Measurements from ENCODE around the gene HTR5A.

Gene HTR5A

GRCh38 chr7:155059703-155060102 is 10.4 kb upstream of the HTR5A start:
- DNase-seq (ENCODE audit: low spot score): no peak
- TF ChIP-seq, protein P1, sequence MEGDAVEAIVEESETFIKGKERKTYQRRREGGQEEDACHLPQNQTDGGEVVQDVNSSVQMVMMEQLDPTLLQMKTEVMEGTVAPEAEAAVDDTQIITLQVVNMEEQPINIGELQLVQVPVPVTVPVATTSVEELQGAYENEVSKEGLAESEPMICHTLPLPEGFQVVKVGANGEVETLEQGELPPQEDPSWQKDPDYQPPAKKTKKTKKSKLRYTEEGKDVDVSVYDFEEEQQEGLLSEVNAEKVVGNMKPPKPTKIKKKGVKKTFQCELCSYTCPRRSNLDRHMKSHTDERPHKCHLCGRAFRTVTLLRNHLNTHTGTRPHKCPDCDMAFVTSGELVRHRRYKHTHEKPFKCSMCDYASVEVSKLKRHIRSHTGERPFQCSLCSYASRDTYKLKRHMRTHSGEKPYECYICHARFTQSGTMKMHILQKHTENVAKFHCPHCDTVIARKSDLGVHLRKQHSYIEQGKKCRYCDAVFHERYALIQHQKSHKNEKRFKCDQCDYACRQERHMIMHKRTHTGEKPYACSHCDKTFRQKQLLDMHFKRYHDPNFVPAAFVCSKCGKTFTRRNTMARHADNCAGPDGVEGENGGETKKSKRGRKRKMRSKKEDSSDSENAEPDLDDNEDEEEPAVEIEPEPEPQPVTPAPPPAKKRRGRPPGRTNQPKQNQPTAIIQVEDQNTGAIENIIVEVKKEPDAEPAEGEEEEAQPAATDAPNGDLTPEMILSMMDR (IDR thresholded peaks at IDR 0.05; ENCODE audit: extremely low read depth, insufficient read depth, missing control alignments): no peak
- in situ Hi-C loops (cut with MboI; ENCODE audit: low pct_unique_long_range_greater_than_20kb, low sequenced_read_pairs, unreplicated experiment): no loop called here

GRCh38 chr7:155062411-155062810 is 7.7 kb upstream of the HTR5A start:
- in situ Hi-C loops (cut with MboI; ENCODE audit: low pct_unique_long_range_greater_than_20kb, low sequenced_read_pairs, unreplicated experiment): no loop called here
- TF ChIP-seq, protein P1 (IDR thresholded peaks at IDR 0.05; ENCODE audit: extremely low read depth, insufficient read depth, missing control alignments): no peak
- DNase-seq (ENCODE audit: low spot score): no peak

DNA sequence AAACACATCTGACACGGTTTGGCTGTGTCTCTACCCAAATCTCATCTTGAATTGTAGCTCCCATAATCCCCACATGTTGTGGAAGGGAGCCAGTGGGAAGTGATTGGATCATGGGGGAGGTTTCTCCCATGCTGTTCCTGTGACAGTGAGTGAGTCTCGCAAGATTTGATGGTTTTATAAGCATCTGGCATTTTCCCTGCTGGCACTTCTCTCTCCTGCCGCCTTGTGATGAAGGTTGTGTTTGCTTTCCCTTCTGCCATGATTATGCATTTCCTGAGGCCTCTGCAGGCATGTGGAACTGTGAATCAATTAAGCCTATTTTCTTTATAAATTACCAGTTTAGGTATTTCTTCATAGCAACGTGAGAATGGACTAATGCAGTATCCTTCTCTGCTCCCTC is 5.9 kb upstream of the HTR5A start:
- TF ChIP-seq, protein P1 (IDR thresholded peaks at IDR 0.05; ENCODE audit: extremely low read depth, insufficient read depth, missing control alignments): no peak
- no peak for DNase-seq (ENCODE audit: low spot score)
- in situ Hi-C loops (cut with MboI; ENCODE audit: low pct_unique_long_range_greater_than_20kb, low sequenced_read_pairs, unreplicated experiment): no loop called here

DNA sequence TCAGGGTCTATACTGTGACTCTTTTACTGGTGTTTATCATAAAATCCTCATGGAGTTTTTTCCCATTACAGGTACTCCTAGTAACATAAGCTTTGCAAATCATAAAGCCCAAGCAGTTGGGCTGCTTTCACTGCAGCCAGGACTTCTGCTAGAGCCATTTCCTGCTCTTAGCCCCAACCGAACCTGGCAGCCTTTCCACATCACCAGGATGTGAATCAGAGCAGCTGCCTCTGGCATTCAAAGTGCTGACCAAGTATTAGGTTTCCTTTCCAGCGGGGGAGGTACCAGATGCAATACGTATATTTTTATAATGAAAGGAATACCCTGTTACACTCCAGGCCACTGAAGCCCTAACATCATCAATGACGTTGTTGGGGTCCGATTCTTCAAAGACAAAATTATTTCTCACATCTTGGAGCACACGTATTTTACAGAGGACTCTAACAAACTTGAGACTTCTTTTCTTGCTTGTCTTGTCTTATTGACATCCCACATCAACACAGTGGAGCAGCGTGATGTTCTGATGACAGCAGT is 3.6 kb upstream of the HTR5A start:
- in situ Hi-C loops (cut with MboI; ENCODE audit: low pct_unique_long_range_greater_than_20kb, low sequenced_read_pairs, unreplicated experiment): no loop called here
- TF ChIP-seq, protein P1 (IDR thresholded peaks at IDR 0.05; ENCODE audit: extremely low read depth, insufficient read depth, missing control alignments): no peak

GRCh38 chr7:155071121-155071651 is 1.1 kb downstream of the HTR5A start:
- in situ Hi-C loops (cut with MboI; ENCODE audit: low pct_unique_long_range_greater_than_20kb, low sequenced_read_pairs, unreplicated experiment): no loop called here
- DNase-seq (ENCODE audit: low spot score): no peak
- TF ChIP-seq, protein P1 (IDR thresholded peaks at IDR 0.05; ENCODE audit: extremely low read depth, insufficient read depth, missing control alignments): no peak

More for the DNA sequence above, 3.6 kb upstream of the HTR5A start:
- DNase-seq (ENCODE audit: low spot score): no peak

GRCh38 chr7:155071916-155072571 is 1.9 kb downstream of the HTR5A start:
- TF ChIP-seq, protein P1 (IDR thresholded peaks at IDR 0.05; ENCODE audit: extremely low read depth, insufficient read depth, missing control alignments): no peak
- DNase-seq (ENCODE audit: low spot score): no peak
- in situ Hi-C loops (cut with MboI; ENCODE audit: low pct_unique_long_range_greater_than_20kb, low sequenced_read_pairs, unreplicated experiment): no loop called here
